ENCODE measurements around the gene RARG.
"Not testable (repeated sequence)": the region's sequence is repeated elsewhere in the genome, so short reads cannot be mapped to it uniquely, and the experiment has no call there.

The RARG gene

GRCh38 chr12:53177447-53177846, 54.6 kb downstream of the RARG start:
- H3F3A ChIP-seq (ENCODE audit: low read depth); H3K9ac ChIP-seq (ENCODE audit: low read depth, low read length, poor library complexity, severe bottlenecking); H3K27me3 ChIP-seq (ENCODE audit: insufficient read depth, low read length, poor library complexity, severe bottlenecking); H3K36me3 ChIP-seq (ENCODE audit: insufficient read depth, low read length); H2AFZ ChIP-seq (ENCODE audit: low read length); H3K9me3 ChIP-seq (ENCODE audit: insufficient read depth, low read depth, low read length); H3K4me2 ChIP-seq (ENCODE audit: low read depth, low read length, poor library complexity, severe bottlenecking); H3K9me2 ChIP-seq (replicated peaks; ENCODE audit: low read depth, low read length); H3K4me3 ChIP-seq (ENCODE audit: low read length, poor library complexity, severe bottlenecking): not testable (repeated sequence)
- H4K20me1 ChIP-seq (ENCODE audit: insufficient read depth, low read length, poor library complexity, severe bottlenecking): peaks cover 15% of the 10 kb centered on the region
- peaks cover 20% of the 10 kb centered on the region for H3K4me1 ChIP-seq (ENCODE audit: insufficient read depth, low read length, poor library complexity, severe bottlenecking)
- peaks cover 15% of the 10 kb centered on the region for H3K79me2 ChIP-seq (ENCODE audit: insufficient read depth, low read length)

- Histone ChIP-seq H3K9me2 (replicated peaks; ENCODE audit: low read depth, low read length) (no peaks in the 10 kb centered on the region), H3K36me3 (ENCODE audit: insufficient read depth, low read length) (no peaks in the 10 kb centered on the region), H3K4me3 (ENCODE audit: low read length, poor library complexity, severe bottlenecking) (no peak overlapping the region), H4K20me1 (ENCODE audit: insufficient read depth, low read length, poor library complexity, severe bottlenecking) (peaks cover 8% of the 10 kb centered on the region), H3K27me3 (ENCODE audit: insufficient read depth, low read length, poor library complexity, severe bottlenecking) (no peaks in the 10 kb centered on the region), H3F3A (ENCODE audit: low read depth) (peaks cover 3% of the 10 kb centered on the region; the same call in 1 of the 2 replicates), H3K79me2 (ENCODE audit: insufficient read depth, low read length) (peaks cover 8% of the 10 kb centered on the region), H3K4me1 (ENCODE audit: insufficient read depth, low read length, poor library complexity, severe bottlenecking) (peaks cover 13% of the 10 kb centered on the region), H3K4me2 (ENCODE audit: low read depth, low read length, poor library complexity, severe bottlenecking) (no peak overlapping the region), H3K9me3 (ENCODE audit: insufficient read depth, low read depth, low read length) (no peaks in the 10 kb centered on the region), H2AFZ (ENCODE audit: low read length) (no peak overlapping the region), H3K9ac (ENCODE audit: low read depth, low read length, poor library complexity, severe bottlenecking) (no peak overlapping the region)
- TF ChIP-seq CTCF (conservative IDR thresholded peaks at IDR 0.05; ENCODE audit: low read length) (no peak), EZH2phosphoT487 (IDR thresholded peaks at IDR 0.05; ENCODE audit: borderline replicate concordance) (no peak)
Observed at GRCh38 chr12:53176750-53177149, 55.3 kb downstream of the RARG start.

GRCh38 chr12:53174881-53175491, 57.0 kb downstream of the RARG start:
- Histone ChIP-seq H4K20me1 (ENCODE audit: insufficient read depth, low read length, poor library complexity, severe bottlenecking) (no peaks in the 10 kb centered on the region), H3K4me3 (ENCODE audit: low read length, poor library complexity, severe bottlenecking) (no peak overlapping the region), H3K4me1 (ENCODE audit: insufficient read depth, low read length, poor library complexity, severe bottlenecking) (peaks cover 8% of the 10 kb centered on the region), H3K9me2 (replicated peaks; ENCODE audit: low read depth, low read length) (no peaks in the 10 kb centered on the region), H3K9me3 (ENCODE audit: insufficient read depth, low read depth, low read length) (no peaks in the 10 kb centered on the region), H3K4me2 (ENCODE audit: low read depth, low read length, poor library complexity, severe bottlenecking) (no peak overlapping the region), H3F3A (ENCODE audit: low read depth) (peaks cover under 1% of the 10 kb centered on the region; the same call in 1 of the 2 replicates), H3K27me3 (ENCODE audit: insufficient read depth, low read length, poor library complexity, severe bottlenecking) (no peaks in the 10 kb centered on the region), H3K36me3 (ENCODE audit: insufficient read depth, low read length) (no peaks in the 10 kb centered on the region), H3K79me2 (ENCODE audit: insufficient read depth, low read length) (no peaks in the 10 kb centered on the region), H2AFZ (ENCODE audit: low read length) (no peak overlapping the region; the same call in 1 of the 2 replicates), H3K9ac (ENCODE audit: low read depth, low read length, poor library complexity, severe bottlenecking) (no peak overlapping the region)
- peak; percentile 48 for TF ChIP-seq CTCF (conservative IDR thresholded peaks at IDR 0.05; ENCODE audit: low read length)
- no peak for TF ChIP-seq EZH2phosphoT487 (IDR thresholded peaks at IDR 0.05; ENCODE audit: borderline replicate concordance)

GRCh38 chr12:53173085-53173715, 58.8 kb downstream of the RARG start:
- Histone ChIP-seq H3K4me2 (ENCODE audit: low read depth, low read length, poor library complexity, severe bottlenecking) (no peak overlapping the region), H3K79me2 (ENCODE audit: insufficient read depth, low read length) (no peaks in the 10 kb centered on the region), H3K4me1 (ENCODE audit: insufficient read depth, low read length, poor library complexity, severe bottlenecking) (no peaks in the 10 kb centered on the region), H3K9ac (ENCODE audit: low read depth, low read length, poor library complexity, severe bottlenecking) (no peak overlapping the region), H3F3A (ENCODE audit: low read depth) (no peaks in the 10 kb centered on the region), H3K4me3 (ENCODE audit: low read length, poor library complexity, severe bottlenecking) (no peak overlapping the region), H3K9me2 (replicated peaks; ENCODE audit: low read depth, low read length) (no peaks in the 10 kb centered on the region), H3K36me3 (ENCODE audit: insufficient read depth, low read length) (no peaks in the 10 kb centered on the region), H3K27me3 (ENCODE audit: insufficient read depth, low read length, poor library complexity, severe bottlenecking) (no peaks in the 10 kb centered on the region), H2AFZ (ENCODE audit: low read length) (no peak overlapping the region), H4K20me1 (ENCODE audit: insufficient read depth, low read length, poor library complexity, severe bottlenecking) (no peaks in the 10 kb centered on the region), H3K9me3 (ENCODE audit: insufficient read depth, low read depth, low read length) (no peaks in the 10 kb centered on the region)
- TF ChIP-seq CTCF (conservative IDR thresholded peaks at IDR 0.05; ENCODE audit: low read length): no peak
- TF ChIP-seq EZH2phosphoT487 (IDR thresholded peaks at IDR 0.05; ENCODE audit: borderline replicate concordance): no peak

All from Loucy (cell line).